Tibial nerve (tissue), 4 donors: ENCODE measurements around the gene KLHL18. TPM values are rescaled to one million over a fixed set of nuclear protein-coding genes. Genes with fewer than 3 reads are reported as not detected.
"Not testable (repeated sequence)": the region's sequence is repeated elsewhere in the genome, so short reads cannot be mapped to it uniquely, and the experiment has no call there.

Experiments
- DNase-seq, 2 donors: peaks; one replicate each; pipeline ENCODE4 v3.0.0-alpha.2; 2019; ENCODE audit warnings: low spot score in 2 of 2
- H3K27ac ChIP-seq, 4 donors: fragments of 200-600 bp; sonication (generic) in 3 of 4; one replicate each; pipeline ENCODE4 v1.5.1; 2017 to 2019; ENCODE audit warnings: mild to moderate bottlenecking in 1 of 4
- H3K27me3 ChIP-seq, 2 donors: fragments of 200-600 bp; sonication (generic) in 1 of 2; one replicate each; pipeline versions ENCODE4 v1.5.1 to v1.6.0; 2017 to 2019
- H3K36me3 ChIP-seq, 3 donors: fragments of 200-600 bp; sonication (generic); one replicate each; pipeline ENCODE4 v1.5.1; 2018 to 2019
- H3K4me1 ChIP-seq, 4 donors: fragments of 200-600 bp; sonication (generic) in 3 of 4; one replicate each; pipeline ENCODE4 v1.5.1; 2017 to 2019
- H3K4me3 ChIP-seq, 4 donors: fragments of 200-600 bp; sonication (generic) in 3 of 4; one replicate each; pipeline ENCODE4 v1.5.1; 2017 to 2019; ENCODE audit warnings: mild to moderate bottlenecking in 1 of 4, moderate library complexity in 1 of 4
- H3K9me3 ChIP-seq, 4 donors: fragments of 200-600 bp; sonication (generic) in 3 of 4; one replicate each; pipeline ENCODE4 v1.5.1; 2017 to 2019
- CTCF ChIP-seq, 5 experiments: fragments of 200-600 bp in 3 of 5; fragments of 450-650 bp in 2 of 5; sonication (generic) in 3 of 5; IDR thresholded peaks; one replicate each; pipeline ENCODE4 v1.5.1; 2016 to 2019; ENCODE audit warnings: antibody characterized with exemption in 5 of 5, mild to moderate bottlenecking in 3 of 5, moderate library complexity in 2 of 5
- EP300 ChIP-seq, 2 donors: sonication (generic); formaldehyde crosslinking; IDR thresholded peaks; one replicate each; pipeline ENCODE4 v1.6.1; 2017; ENCODE audit warnings: antibody characterized with exemption in 2 of 2, mild to moderate bottlenecking in 1 of 2
- POLR2A ChIP-seq, 2 donors: fragments of 450-650 bp; IDR thresholded peaks; one replicate each; pipeline ENCODE4 v1.6.1; 2017; ENCODE audit warnings: antibody characterized with exemption in 2 of 2, mild to moderate bottlenecking in 2 of 2, moderate library complexity in 2 of 2
- WGBS, 2 donors: methylation state at CpG; one replicate each; pipeline ENCODE4 v1.1.5; 2018; 5-methylcytosine and 5-hydroxymethylcytosine counted together
- total RNA-seq, 4 donors: library from RNA; depleted of rRNA; stranded (reverse); fragments of >200 nt; gene quantifications; one replicate each; pipeline ENCODE4 v1.1.0, GENCODE V29; 2016

The KLHL18 gene
- total RNA-seq, 4 donors from 2014 or later, result 8.2 to 17.7 (median 13.7) TPM

GRCh38 chr3:47362701-47363100 is 80.0 kb downstream of the KLHL18 start:
- H3K9me3 ChIP-seq, result peaks cover 0 to 28% (median 0%) of the 10 kb centered on the region in 4 donors
- WGBS, 2 donors, result 70 to 73% methylated on average over 5 of the region's 5 CpGs
- peaks cover 0 to 7% (median 0%) of the 10 kb centered on the region in 3 donors for H3K36me3 ChIP-seq
- TF ChIP-seq EP300 (IDR thresholded peaks at IDR 0.05) (peak in 1 of 2 donors; percentile 29), CTCF (IDR thresholded peaks at IDR 0.05) (no peak), POLR2A (IDR thresholded peaks at IDR 0.05) (no peak)
- DNase-seq, result no peak
- H3K4me3 ChIP-seq, result no peak overlapping the region
- no peak overlapping the region for H3K27ac ChIP-seq
- H3K4me1 ChIP-seq, result peaks cover 0 to 9% (median 0%) of the 10 kb centered on the region in 4 donors
- no peaks in the 10 kb centered on the region for H3K27me3 ChIP-seq

GRCh38 chr3:47365213-47366153 is 82.7 kb downstream of the KLHL18 start:
- Histone ChIP-seq H3K27me3 (no peaks in the 10 kb centered on the region), H3K9me3 (no peaks in the 10 kb centered on the region), H3K4me3 (no peak overlapping the region), H3K36me3 (no peaks in the 10 kb centered on the region), H3K27ac (no peak overlapping the region), H3K4me1 (peaks cover 0 to 9% (median 0%) of the 10 kb centered on the region in 4 donors)
- 38 to 41% methylated on average over 11 of the region's 11 CpGs for WGBS, 2 donors
- TF ChIP-seq POLR2A (IDR thresholded peaks at IDR 0.05) (no peak), CTCF (IDR thresholded peaks at IDR 0.05) (no peak), EP300 (IDR thresholded peaks at IDR 0.05) (no peak)
- no peak for DNase-seq

- Histone ChIP-seq H3K27me3 (no peaks in the 10 kb centered on the region), H3K4me1 (peaks cover 0 to 9% (median 0%) of the 10 kb centered on the region in 4 donors), H3K4me3 (no peak overlapping the region), H3K36me3 (no peaks in the 10 kb centered on the region), H3K9me3 (no peaks in the 10 kb centered on the region), H3K27ac (no peak overlapping the region)
- no peak for DNase-seq
- WGBS, 2 donors, result 98 to 100% methylated on average over 2 of the region's 2 CpGs
- TF ChIP-seq POLR2A (IDR thresholded peaks at IDR 0.05), result no peak
- TF ChIP-seq CTCF (IDR thresholded peaks at IDR 0.05), result no peak
- TF ChIP-seq EP300 (IDR thresholded peaks at IDR 0.05), result no peak
Measured at GRCh38 chr3:47366833-47367232, 84.1 kb downstream of the KLHL18 start.

GRCh38 chr3:47367631-47368030 is 84.9 kb downstream of the KLHL18 start:
- Histone ChIP-seq H3K9me3 (no peaks in the 10 kb centered on the region), H3K27ac (no peak overlapping the region), H3K4me3 (no peak overlapping the region), H3K27me3 (no peaks in the 10 kb centered on the region), H3K4me1 (peaks cover 0 to 9% (median 0%) of the 10 kb centered on the region in 4 donors), H3K36me3 (no peaks in the 10 kb centered on the region)
- no peak for DNase-seq
- TF ChIP-seq EP300 (IDR thresholded peaks at IDR 0.05) (no peak), CTCF (IDR thresholded peaks at IDR 0.05) (no peak), POLR2A (IDR thresholded peaks at IDR 0.05) (no peak)
- WGBS, 2 donors, result 93 to 95% methylated on average over 7 of the region's 7 CpGs

- DNase-seq, H3K4me1 ChIP-seq, H3K27me3 ChIP-seq, H3K27ac ChIP-seq, H3K4me3 ChIP-seq, H3K9me3 ChIP-seq, H3K36me3 ChIP-seq: not testable (repeated sequence)
- 78 to 85% methylated on average over 8 of the region's 8 CpGs for WGBS, 2 donors
Measured at GRCh38 chr3:47370020-47370419, 87.3 kb downstream of the KLHL18 start.
